GM12878 (cell line): Measurements from ENCODE around the gene VANGL1. TPM values are rescaled to one million over a fixed set of nuclear protein-coding genes. Genes with fewer than 3 reads are reported as not detected.

Experiments
- ATAC-seq: fragments of 200-7000 bp; cut with Tn5 transposase; 3 replicates; pipeline ENCODE4 v1.9.1; 2020; ENCODE audit warnings: mild to moderate bottlenecking, moderate library complexity
- BruUV-seq: library from RNA; stranded (reverse); fragments of 400-500 nt; replicated peaks from 2 replicates; lab custom pipeline; 2021; lab: Mats Ljungman, UMichigan
- CTCF ChIA-PET: fragments of 300-600 bp; sonication (Branson Sonifier 250); formaldehyde crosslinking; extraction: SDS; loops from one replicate; lab custom pipeline; 2021; ENCODE audit warnings: inconsistent platforms; lab: Yijun Ruan, JAX
- POLR2A ChIA-PET: fragments of 350-600 bp; formaldehyde crosslinking; extraction: SDS; loops from one replicate; lab custom pipeline; 2021; ENCODE audit warnings: inconsistent platforms; lab: Charles Lee
- RAD21 ChIA-PET: fragments of 300-600 bp; sonication (Branson Sonifier 250); formaldehyde crosslinking; loops from one replicate; lab custom pipeline; 2023; ENCODE audit warnings: antibody characterized with exemption; ENCODE audit not compliant: unreplicated experiment; lab: Charles Lee
- SMC1A ChIA-PET: fragments of 300-600 bp; sonication (Branson Sonifier 250); formaldehyde crosslinking; loops from one replicate; lab custom pipeline; 2023; ENCODE audit not compliant: unreplicated experiment, uncharacterized antibody; lab: Charles Lee
- DNase-seq: peaks from one replicate; pipeline ENCODE4 v3.0.0-alpha.2; 2011; ENCODE audit warnings: low read depth, low spot score
- FAIRE-seq: peaks from 3 replicates; lab custom pipeline; 2011; peaks lifted over from hg19 to GRCh38; lab: Jason Lieb, UNC
- H2AFZ ChIP-seq: 2 replicates; pipeline ENCODE4 v1.6.0; 2011; ENCODE audit warnings: low read depth, low read length, control low read depth; ENCODE audit not compliant: control insufficient read depth
- H3K27ac ChIP-seq: 2 replicates; pipeline ENCODE4 v1.5.1; 2011; ENCODE audit warnings: control low read depth; ENCODE audit not compliant: control insufficient read depth, insufficient read depth
- H3K27me3 ChIP-seq, 2 experiments: replicated peaks in 1 of 2; 2 replicates each; pipeline versions ENCODE4 v1.6.0 to v1.6.1; 2011; ENCODE audit warnings: low read length in 1 of 2; ENCODE audit not compliant: control insufficient read depth in 2 of 2, insufficient read depth in 2 of 2
- H3K36me3 ChIP-seq, 2 experiments: 2 replicates each; pipeline ENCODE4 v1.5.1; 2011; ENCODE audit warnings: low read length in 1 of 2; ENCODE audit not compliant: control insufficient read depth in 2 of 2, insufficient read depth in 2 of 2
- H3K4me1 ChIP-seq: 2 replicates; pipeline ENCODE4 v1.6.1; 2011; ENCODE audit warnings: mild to moderate bottlenecking, low read length, moderate library complexity, mixed read lengths; ENCODE audit not compliant: control insufficient read depth, insufficient read depth
- H3K4me2 ChIP-seq: 2 replicates; pipeline ENCODE4 v1.6.0; 2011; ENCODE audit warnings: control low read depth; ENCODE audit not compliant: control insufficient read depth, insufficient read depth
- H3K4me3 ChIP-seq: fragments of 200-600 bp; sonication (generic); 2 replicates; pipeline ENCODE4 v1.5.1; 2016
- H3K79me2 ChIP-seq: 2 replicates; pipeline ENCODE4 v1.6.0; 2011; ENCODE audit warnings: low read length; ENCODE audit not compliant: control insufficient read depth, insufficient read depth
- H3K9ac ChIP-seq: 2 replicates; pipeline ENCODE4 v1.8.0; 2011; ENCODE audit warnings: low read length, control low read depth, mixed read lengths; ENCODE audit not compliant: control insufficient read depth, insufficient read depth
- H3K9me3 ChIP-seq: replicated peaks from 3 replicates; pipeline ENCODE4 v1.5.1; 2011; ENCODE audit warnings: mild to moderate bottlenecking, low read length; ENCODE audit not compliant: control insufficient read depth, insufficient read depth
- H4K20me1 ChIP-seq: 2 replicates; pipeline ENCODE4 v1.6.0; 2011; ENCODE audit not compliant: control insufficient read depth, insufficient read depth
- CHD2 ChIP-seq: IDR thresholded peaks from 2 replicates; pipeline ENCODE4 v1.6.1; 2011; ENCODE audit warnings: low read depth, low read length, improper control_type of control experiment, borderline replicate concordance
- MEF2B ChIP-seq: fragments of 450-650 bp; IDR thresholded peaks from 2 replicates; pipeline ENCODE4 v1.6.1; 2018; ENCODE audit warnings: mild to moderate bottlenecking, moderate library complexity; ENCODE audit not compliant: partially characterized antibody, poor library complexity, severe bottlenecking
- SMAD1 ChIP-seq: fragments of 450-650 bp; IDR thresholded peaks from 2 replicates; pipeline ENCODE4 v1.6.1; 2018; ENCODE audit warnings: mild to moderate bottlenecking, low read depth; ENCODE audit not compliant: partially characterized antibody
- STAT1 ChIP-seq: fragments of 450-650 bp; conservative IDR thresholded peaks from 2 replicates; pipeline ENCODE4 v1.6.1; 2014; ENCODE audit warnings: antibody characterized with exemption, mild to moderate bottlenecking
- ZNF217 ChIP-seq: fragments of 450-650 bp; IDR thresholded peaks from 2 replicates; pipeline ENCODE4 v1.6.1; 2017; ENCODE audit warnings: antibody characterized with exemption, mild to moderate bottlenecking
- WGBS: methylation state at CpG from one replicate; pipeline ENCODE4 v1.1.6; 2016; ENCODE audit warnings: low lambda C conversion rate; ENCODE audit not compliant: insufficient replicate concordance, insufficient coverage; ENCODE audit errors: missing lambda C conversion rate; 5-methylcytosine and 5-hydroxymethylcytosine counted together
- in situ Hi-C: fragments of 300-500 bp; cut with MboI; formaldehyde crosslinking; loops from 9 replicates; pipeline ENCODE4 v1.14.3; 2018; ENCODE audit warnings: mixed read lengths
- intact Hi-C: fragments of 100-400 bp; cut with micrococcal nuclease; formaldehyde crosslinking; loops from one replicate; pipeline ENCODE4 v1.14.2; 2022; ENCODE audit not compliant: unreplicated experiment
- polyA plus RNA-seq, 11 experiments: library from polyadenylated mRNA; depleted of rRNA in 4 of 11; unstranded in 6 of 11; stranded (reverse) in 5 of 11; fragments of >200 nt; fragmentation: Nextera tagmentation in 4 of 11; fragmentation: Illumina TruSeq in 1 of 11; extraction: Ambion mirVana in 4 of 11; extraction: Trizol in 1 of 11; gene quantifications; 1 replicate in 1 of 11; 2 replicates in 10 of 11; pipeline versions ENCODE4 v1.2.1 to v1.2.3, GENCODE V29; 2011 to 2016; ENCODE audit warnings: inconsistent platforms in 2 of 11, missing spikeins in 2 of 11, low read depth in 1 of 11
- total RNA-seq, 4 experiments: library from RNA; depleted of rRNA in 3 of 4; stranded (reverse); fragments of >200 nt in 3 of 4; fragmentation: Illumina TruSeq in 1 of 4; extraction: Trizol in 1 of 4; gene quantifications; 2 replicates each; pipeline versions ENCODE4 v1.2.1 to v1.2.3, GENCODE V29; 2013 to 2021
- TF ChIP-seq, protein P1 (sequence below): fragments of 450-650 bp; IDR thresholded peaks from 2 replicates; pipeline ENCODE4 v1.6.1; 2018; ENCODE audit warnings: mild to moderate bottlenecking, low read depth, moderate library complexity; ENCODE audit not compliant: partially characterized antibody
- TF ChIP-seq, protein P2 (sequence below): fragments of 450-650 bp; IDR thresholded peaks from 2 replicates; pipeline ENCODE4 v1.6.1; 2017; ENCODE audit warnings: mild to moderate bottlenecking, moderate library complexity
- TF ChIP-seq, protein P3 (sequence below): fragments of 450-650 bp; formaldehyde crosslinking; IDR thresholded peaks from 2 replicates; pipeline ENCODE4 v1.5.0; 2022; ENCODE audit warnings: mild to moderate bottlenecking, missing genetic modification characterization

The VANGL1 gene
- total and polyA plus RNA-seq, 10 of the 15 experiments (the other 5 are each of a cell fraction or from before 2014, with no cell fraction given): 0.71 to 12.9 (median 6.3) TPM

DNA sequence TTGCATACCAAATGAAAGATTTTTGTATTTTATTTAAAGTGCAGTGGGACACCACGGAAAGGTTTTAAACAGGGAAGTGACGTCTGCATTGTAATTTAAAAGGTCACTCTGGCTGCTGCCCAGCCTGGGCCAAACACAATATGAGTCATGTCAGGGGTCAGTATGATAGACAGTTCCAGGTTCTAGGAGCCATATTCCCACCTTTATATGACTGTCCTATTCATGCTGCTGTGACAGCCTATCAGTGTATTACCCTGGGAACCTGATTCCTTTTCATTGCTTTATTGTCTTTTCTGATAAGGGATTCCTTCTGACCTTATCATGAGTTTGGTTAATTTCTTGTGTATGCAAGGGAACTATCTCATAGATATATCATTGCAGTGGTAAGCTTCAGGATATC lies 5.3 kb downstream of the VANGL1 start (continued):
- TF ChIP-seq, protein P1, sequence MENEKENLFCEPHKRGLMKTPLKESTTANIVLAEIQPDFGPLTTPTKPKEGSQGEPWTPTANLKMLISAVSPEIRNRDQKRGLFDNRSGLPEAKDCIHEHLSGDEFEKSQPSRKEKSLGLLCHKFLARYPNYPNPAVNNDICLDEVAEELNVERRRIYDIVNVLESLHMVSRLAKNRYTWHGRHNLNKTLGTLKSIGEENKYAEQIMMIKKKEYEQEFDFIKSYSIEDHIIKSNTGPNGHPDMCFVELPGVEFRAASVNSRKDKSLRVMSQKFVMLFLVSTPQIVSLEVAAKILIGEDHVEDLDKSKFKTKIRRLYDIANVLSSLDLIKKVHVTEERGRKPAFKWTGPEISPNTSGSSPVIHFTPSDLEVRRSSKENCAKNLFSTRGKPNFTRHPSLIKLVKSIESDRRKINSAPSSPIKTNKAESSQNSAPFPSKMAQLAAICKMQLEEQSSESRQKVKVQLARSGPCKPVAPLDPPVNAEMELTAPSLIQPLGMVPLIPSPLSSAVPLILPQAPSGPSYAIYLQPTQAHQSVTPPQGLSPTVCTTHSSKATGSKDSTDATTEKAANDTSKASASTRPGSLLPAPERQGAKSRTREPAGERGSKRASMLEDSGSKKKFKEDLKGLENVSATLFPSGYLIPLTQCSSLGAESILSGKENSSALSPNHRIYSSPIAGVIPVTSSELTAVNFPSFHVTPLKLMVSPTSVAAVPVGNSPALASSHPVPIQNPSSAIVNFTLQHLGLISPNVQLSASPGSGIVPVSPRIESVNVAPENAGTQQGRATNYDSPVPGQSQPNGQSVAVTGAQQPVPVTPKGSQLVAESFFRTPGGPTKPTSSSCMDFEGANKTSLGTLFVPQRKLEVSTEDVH: no peak
- TF ChIP-seq STAT1: no peak
- TF ChIP-seq, all 136 proteins: peak for 0

DNA sequence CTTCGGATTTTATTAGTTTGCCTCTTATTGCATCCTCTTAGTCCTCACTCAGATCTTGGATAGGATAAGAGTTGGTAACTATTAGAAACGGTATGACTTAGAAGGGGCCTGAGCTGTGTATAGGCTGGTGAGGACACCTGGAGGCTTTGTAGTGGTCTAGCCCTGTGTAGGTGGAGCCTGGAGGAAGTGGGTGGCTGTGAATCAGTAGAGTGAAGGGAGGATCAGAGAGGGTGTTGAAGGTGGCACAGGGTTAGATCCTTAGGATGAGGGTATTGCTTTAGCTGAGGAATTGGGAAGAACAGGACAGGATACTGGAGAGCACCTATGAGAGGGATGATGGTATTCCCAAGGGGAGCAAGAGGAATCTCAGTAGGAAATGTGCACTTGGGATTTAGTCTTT lies 5.7 kb downstream of the VANGL1 start:
- Histone ChIP-seq H4K20me1 (no peaks in the 10 kb centered on the region), H3K27me3 (no peaks in the 10 kb centered on the region), H3K9ac (no peak overlapping the region), H3K4me2 (no peak overlapping the region), H3K4me1 (peaks cover 37% of the 10 kb centered on the region), H3K79me2 (peaks cover 13% of the 10 kb centered on the region), H2AFZ (no peak overlapping the region), H3K9me3 (no peaks in the 10 kb centered on the region), H3K27ac (no peak overlapping the region), H3K4me3 (no peak overlapping the region), H3K36me3 (0 out of 4 replicates have a peak, but pooled peaks cover 0 to 2% of the 10 kb centered on the region in 2 experiments)
- in situ Hi-C loops (no loop called here), intact Hi-C loops (no loop called here)
- FAIRE-seq: no peak
- ChIA-PET SMC1A (interaction anchor here (1.0 kb wide), 1 partner anchor 124 kb away, joined by 3 read pairs; no protein-coding TSS in a partner anchor), POLR2A (no interaction called here), RAD21 (no interaction called here), CTCF (interaction anchor here (0.6 to 8.3 kb wide), 3 partner anchors 39 to 59 kb away, joined by 3 to 57 read pairs (median 4); no protein-coding TSS in a partner anchor)
- WGBS: 77% methylated on average over 2 of the region's 2 CpGs
- no peak for DNase-seq
- no peak for ATAC-seq
- TF ChIP-seq SMAD1 (no peak), MEF2B (no peak), ZNF217 (no peak), CHD2 (no peak)
- TF ChIP-seq, protein P2, sequence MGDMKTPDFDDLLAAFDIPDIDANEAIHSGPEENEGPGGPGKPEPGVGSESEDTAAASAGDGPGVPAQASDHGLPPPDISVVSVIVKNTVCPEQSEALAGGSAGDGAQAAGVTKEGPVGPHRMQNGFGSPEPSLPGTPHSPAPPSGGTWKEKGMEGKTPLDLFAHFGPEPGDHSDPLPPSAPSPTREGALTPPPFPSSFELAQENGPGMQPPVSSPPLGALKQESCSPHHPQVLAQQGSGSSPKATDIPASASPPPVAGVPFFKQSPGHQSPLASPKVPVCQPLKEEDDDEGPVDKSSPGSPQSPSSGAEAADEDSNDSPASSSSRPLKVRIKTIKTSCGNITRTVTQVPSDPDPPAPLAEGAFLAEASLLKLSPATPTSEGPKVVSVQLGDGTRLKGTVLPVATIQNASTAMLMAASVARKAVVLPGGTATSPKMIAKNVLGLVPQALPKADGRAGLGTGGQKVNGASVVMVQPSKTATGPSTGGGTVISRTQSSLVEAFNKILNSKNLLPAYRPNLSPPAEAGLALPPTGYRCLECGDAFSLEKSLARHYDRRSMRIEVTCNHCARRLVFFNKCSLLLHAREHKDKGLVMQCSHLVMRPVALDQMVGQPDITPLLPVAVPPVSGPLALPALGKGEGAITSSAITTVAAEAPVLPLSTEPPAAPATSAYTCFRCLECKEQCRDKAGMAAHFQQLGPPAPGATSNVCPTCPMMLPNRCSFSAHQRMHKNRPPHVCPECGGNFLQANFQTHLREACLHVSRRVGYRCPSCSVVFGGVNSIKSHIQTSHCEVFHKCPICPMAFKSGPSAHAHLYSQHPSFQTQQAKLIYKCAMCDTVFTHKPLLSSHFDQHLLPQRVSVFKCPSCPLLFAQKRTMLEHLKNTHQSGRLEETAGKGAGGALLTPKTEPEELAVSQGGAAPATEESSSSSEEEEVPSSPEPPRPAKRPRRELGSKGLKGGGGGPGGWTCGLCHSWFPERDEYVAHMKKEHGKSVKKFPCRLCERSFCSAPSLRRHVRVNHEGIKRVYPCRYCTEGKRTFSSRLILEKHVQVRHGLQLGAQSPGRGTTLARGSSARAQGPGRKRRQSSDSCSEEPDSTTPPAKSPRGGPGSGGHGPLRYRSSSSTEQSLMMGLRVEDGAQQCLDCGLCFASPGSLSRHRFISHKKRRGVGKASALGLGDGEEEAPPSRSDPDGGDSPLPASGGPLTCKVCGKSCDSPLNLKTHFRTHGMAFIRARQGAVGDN: no peak
- TF ChIP-seq, protein P3, sequence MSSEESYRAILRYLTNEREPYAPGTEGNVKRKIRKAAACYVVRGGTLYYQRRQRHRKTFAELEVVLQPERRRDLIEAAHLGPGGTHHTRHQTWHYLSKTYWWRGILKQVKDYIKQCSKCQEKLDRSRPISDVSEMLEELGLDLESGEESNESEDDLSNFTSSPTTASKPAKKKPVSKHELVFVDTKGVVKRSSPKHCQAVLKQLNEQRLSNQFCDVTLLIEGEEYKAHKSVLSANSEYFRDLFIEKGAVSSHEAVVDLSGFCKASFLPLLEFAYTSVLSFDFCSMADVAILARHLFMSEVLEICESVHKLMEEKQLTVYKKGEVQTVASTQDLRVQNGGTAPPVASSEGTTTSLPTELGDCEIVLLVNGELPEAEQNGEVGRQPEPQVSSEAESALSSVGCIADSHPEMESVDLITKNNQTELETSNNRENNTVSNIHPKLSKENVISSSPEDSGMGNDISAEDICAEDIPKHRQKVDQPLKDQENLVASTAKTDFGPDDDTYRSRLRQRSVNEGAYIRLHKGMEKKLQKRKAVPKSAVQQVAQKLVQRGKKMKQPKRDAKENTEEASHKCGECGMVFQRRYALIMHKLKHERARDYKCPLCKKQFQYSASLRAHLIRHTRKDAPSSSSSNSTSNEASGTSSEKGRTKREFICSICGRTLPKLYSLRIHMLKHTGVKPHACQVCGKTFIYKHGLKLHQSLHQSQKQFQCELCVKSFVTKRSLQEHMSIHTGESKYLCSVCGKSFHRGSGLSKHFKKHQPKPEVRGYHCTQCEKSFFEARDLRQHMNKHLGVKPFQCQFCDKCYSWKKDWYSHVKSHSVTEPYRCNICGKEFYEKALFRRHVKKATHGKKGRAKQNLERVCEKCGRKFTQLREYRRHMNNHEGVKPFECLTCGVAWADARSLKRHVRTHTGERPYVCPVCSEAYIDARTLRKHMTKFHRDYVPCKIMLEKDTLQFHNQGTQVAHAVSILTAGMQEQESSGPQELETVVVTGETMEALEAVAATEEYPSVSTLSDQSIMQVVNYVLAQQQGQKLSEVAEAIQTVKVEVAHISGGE (CRISPR knock-in tag): no peak
- no TSS peak for BruUV-seq
